Kidney capillary endothelial cell (primary cell): Measurements from ENCODE around the gene CCBE1.
"Not testable (repeated sequence)": the region's sequence is repeated elsewhere in the genome, so short reads cannot be mapped to it uniquely, and the experiment has no call there.

Experiments
- DNase-seq: peaks from one replicate; pipeline ENCODE4 v3.0.0-alpha.2; 2018; ENCODE audit warnings: low spot score

The CCBE1 gene

DNA sequence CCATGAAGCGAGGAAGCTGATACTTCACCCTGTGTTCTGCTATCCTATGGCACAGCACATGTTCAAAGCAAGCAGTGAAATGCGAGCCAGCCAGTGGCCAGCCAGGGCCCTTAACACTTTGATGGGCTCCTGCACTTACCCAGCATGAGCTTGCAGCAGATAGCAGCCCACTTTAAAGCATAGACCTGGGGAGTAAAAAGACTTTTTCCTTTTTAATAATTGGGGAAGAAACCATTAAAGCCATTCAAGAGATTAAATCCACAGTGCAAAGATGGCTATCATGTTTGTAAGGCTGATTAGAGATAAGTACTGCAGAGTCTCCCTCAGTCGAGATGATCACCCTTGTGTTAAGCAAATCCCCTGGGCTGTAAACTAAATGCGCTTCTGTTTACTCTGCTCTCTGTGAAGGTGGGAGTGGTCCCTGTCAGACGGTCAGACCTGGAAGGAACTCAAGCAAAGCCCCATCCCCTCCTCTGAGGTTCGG lies 15.7 kb downstream of the CCBE1 start:
- DNase-seq = no peak

DNA sequence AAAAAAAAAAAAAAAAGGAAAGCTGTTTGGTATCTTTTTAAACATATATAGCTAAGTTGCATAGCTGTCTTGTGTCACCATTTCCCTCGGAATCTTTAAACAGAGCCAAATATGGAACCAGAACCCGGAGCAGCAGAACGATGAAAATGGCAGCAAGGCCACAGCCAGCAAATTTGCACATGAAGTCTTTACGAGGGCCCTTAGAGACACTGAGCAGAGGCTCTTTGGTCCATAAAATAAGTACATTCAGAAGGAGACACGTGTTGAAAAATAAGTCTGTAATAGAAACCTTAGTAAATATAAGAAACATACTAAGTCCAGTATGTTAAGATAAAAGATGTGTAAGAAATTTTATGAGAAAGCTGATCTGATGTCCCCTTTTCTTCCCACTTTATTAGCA lies 16.2 kb downstream of the CCBE1 start:
- DNase-seq = no peak

DNA sequence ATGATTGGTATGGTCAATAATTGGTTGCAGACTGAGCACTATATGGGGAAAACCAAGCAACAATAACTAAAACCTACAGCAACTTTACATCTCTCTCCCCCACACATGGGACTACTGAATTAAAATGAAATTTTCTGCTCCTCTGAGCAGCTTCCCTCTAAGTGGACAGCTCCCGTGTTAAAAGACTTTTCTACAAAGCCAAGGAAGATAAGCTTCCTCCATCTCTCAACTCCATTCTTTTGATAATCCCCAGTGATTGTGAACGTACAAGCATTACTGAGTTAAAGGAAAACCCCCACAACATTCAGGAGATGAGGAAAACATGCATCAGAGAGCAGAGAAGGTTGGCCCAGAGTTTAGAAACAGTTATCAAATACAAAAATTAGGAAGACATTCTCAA lies 21.9 kb downstream of the CCBE1 start:
- DNase-seq = no peak

DNA sequence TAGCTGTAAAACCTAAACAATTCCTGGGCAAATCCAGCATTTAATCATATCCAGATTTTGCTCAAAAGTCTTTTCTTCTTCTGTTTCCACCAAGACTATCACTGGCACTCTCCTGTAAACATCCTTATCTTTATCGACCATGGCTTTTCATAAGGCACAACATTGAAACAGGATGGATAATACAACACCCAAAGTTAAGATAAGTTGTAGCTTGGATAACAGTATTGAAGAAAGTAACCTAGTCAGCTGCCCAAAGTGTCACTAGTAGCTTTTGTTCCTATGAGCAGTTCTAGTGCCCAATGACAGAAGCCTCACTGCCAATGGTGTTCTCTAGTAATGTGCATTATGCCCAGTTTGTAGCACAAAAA lies 22.3 kb downstream of the CCBE1 start:
- no peak for DNase-seq

DNA sequence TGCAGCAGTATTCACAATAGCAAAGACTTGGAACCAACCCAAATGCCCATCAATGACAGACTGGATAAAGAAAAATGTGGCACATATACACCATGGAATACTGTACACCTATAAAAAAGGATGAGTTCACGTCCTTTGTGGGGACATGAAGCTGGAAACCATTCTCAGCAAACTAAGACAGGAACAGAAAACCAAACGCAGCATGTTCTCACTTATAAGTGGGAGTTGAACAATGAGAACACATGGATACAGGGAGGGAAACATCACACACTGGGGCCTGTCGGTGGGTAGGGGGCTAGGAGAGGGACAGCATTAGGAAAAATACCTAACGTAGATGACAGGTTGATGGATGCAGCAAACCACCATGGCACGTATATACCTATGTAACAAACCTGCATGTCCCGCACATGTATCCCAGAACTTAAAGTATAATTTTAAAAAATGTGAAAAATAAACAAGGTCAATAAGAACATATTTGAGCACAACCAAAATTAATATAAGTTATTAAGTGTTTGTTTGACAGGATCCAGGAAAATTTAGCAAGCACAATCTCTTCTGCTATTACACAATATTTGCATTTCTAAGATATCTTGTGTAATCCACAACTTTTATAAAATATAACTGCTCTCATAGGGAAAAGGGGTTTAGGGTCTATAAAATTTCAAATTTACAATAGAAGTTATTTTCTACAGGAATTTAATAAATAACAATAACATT lies 22.9 kb downstream of the CCBE1 start:
- DNase-seq = no peak

DNA sequence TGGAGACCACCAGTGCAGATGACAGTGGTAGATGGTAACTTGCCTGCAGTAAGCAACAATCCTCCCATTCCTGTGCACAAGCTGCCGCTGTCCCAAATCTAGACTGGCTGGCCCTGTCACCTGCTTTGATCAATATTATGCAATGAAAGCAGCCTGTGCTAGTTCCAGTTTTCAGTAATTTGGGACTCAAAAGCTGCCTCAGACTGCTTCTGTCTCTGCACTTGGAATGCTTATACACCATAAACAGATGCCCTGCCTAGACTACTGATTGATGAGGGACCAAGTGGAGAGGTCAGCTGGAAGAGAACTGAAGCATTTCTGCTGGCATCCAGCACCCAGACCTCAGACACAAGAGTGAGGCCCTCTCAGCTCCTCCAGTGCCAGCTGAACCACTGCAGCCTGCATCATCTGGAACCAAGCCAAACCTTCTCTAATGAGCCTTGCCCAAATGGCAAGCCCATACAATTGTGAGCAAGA lies 24.9 kb downstream of the CCBE1 start:
- no peak for DNase-seq

DNA sequence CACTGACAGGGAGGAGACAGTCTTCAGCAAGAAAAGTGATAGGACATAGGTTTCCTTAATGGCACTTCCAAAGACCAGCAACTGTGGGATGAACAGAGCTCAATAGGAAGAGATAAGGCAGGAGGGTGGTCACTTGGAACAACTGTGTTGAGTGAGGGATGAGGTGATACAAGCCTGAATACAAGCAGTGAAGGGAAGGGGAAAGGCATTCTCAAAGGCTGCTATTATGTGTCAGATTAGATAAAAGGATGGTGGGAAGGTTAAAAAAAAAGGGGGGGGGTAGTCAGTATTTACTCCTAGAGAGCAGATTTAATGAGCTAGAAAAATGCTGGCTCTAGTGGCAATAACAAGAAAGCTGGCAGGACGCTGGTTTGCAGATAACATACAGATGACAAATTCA lies 25.7 kb downstream of the CCBE1 start:
- DNase-seq = no peak

DNA sequence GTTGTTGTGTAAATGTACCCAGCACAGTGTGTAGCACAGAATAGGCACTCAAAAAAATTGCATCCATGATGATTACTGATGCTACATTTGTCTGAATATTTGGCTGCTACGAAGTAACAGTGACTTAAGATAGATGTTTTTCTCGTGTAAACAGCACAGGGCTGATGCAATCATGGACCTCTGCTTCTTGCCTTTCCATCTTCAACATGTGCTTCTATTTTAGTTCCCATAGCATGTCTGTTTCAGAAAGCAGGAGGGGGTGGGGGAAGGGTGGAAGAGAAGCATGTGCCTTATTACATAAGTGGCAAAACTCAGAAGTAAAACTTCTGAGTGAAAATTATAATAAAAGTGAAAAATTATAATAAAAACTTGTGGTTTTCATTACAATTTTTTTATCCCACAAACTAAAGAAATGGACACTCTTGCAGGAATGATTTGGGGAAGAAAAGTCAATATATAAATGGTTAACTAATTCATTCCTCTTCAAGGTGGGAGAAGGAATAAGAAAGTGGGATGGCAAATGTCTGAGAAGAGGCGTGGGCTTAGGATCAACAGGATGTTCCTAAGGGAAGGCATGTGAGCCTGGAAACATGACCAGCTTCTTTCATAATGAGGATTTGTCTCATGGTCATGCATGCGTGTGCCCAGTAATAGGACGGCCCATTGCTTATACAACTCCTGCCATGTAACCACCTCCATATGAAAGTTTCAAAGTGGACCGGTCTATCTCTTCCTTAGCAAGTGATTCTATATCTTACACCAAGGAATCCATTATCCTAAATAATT lies 27.2 kb downstream of the CCBE1 start:
- DNase-seq = no peak

DNA sequence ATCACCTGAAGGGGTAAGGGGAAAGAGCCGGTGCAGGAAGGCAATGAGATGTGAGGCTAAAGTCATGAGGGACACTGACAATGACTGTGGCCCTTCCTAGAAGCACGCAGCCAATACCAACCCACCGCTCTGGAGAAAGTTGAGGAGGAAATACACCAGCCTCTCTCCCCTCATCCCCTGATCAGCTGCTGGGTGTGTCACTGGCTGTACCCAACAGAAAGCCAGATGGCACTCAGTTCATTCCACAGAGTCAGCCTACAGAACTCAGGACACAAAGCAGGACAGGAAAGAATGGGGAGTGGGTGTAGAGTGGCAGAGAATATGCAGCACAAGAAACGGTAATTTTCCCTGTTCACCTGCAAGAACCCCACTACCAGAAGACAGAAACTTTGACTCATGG lies 29.7 kb downstream of the CCBE1 start:
- DNase-seq = no peak

DNA sequence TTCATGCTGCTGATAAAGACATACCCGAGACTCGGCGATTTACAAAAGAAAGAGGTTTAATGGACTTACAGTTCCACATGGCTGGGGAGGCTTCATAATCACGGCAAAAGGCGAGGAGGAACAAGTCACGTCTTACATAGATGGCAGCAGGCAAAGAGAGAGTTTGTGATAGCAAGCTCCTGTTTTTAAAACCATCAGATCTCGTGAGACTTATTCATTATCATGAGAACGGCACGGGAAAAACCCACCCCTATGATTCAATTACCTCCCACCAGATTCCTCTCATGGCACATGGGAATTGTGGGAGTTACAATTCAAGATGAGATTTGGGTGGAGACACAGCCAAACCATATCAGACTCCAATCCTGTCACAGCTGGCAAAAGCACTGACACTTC lies 31.2 kb downstream of the CCBE1 start:
- not testable (repeated sequence) for DNase-seq

DNA sequence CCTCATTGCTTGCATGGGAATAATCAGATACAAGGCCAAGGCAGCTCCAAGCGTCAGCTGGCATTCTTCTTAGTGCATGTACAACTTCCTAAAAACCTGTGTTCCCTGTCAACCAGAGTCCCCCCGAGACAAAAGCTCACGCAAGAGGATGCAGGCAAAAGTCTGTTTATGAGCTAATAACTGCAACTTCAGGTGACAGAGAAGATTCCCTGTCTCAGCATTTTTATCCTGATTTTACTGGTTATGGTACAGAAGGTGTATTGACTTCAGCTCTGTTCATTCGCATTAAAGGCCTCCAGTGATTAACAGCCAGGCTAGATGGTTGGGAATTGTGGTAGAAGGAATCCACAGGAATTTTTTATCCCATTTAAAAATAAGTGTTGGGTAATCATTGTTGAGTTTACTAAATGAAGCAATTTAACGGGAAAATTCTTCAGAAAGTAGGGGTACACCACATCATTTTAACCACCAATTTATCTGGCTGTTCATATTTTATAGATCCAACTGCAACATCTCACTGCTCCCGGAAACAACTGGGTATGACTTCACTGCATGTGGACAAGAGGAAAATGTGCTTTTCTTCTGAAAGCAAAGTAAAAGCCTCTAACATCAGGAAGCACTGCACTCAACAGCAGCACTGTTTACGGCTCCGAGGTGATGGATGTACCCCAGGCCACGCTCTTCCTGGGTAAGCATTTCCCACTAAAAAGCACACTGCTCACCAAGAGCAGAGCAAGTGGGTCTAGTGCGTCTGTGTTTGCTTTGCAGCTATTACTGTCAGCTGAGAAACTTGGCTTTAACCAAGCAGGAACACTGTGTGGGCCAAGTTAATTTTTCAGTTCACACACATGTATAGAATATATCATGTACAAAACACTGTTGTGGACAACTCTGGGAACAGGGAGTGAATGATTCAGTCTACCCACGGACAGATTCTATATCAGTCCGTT lies 31.9 kb downstream of the CCBE1 start:
- DNase-seq = no peak

DNA sequence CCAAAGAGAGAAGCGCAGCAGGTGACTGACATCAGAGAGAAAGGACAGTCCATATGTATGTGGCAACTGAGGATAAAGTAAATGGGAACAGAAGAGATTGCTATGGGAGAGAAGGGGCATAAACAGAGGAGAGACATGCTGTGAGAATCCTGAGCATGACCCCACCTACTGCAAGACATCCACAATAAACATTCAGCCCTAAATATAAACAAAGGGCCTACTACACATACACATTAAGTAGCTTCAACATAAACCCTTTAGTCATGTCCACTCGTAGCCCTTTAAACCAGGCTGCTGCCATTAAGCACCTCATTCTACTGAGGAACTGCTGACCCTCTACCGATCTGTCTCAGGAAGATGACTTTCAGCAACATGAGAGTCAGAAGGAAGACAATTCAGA lies 32.9 kb downstream of the CCBE1 start:
- no peak for DNase-seq

DNA sequence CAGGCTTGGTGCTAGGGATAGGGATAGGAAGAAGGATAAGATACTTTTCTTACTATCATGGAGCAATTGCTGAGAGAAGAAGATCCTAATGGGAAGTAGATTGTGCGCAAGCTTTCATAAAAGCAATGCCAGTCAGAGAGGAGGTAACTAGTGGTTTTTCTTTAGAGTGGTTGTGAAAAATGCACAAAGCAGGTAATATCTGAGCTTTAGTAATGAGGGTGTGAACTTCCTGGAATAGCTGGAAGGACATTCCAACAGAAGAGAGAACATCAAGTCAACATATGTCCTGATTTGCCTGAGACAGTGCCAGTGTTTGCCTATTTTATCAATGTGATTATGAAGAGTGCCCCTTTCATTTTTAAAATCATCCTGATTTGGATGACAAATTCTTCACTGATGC lies 34.1 kb downstream of the CCBE1 start:
- DNase-seq = no peak

DNA sequence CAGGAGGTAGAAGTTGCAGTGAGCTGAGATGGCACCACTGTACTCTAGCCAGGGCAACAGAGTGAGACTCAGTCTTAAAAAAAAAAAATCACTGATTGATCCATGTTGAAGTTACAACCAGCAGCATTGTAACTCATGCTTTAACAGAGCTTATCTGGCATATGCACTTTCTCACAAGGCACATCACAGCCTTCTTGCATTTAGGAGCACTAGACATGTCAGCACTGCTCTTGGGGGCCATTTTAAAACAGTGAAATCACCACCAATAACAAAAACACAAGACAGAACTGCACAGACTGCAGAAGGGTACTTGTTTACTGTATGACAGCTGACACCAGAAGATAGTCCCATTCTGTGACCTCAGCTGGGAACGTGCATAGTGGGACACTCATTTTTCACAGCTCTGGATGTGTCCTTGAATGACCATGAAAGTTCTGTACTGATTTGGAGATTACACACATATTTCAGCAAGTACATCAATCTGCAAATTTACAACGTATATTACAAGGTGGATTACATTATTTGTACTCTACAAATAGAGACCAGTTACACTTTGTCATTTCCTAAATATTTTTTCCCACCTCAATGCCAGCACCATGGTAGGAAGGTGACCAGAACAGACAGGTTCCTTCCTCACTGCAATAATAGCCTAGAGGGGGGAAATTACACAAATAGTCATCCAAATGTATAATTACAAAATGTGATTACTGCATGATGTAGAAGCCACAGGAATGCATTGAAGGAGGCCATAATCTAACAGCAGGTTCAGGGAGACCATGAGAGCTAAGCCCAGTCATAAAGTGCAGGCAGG lies 35.1 kb downstream of the CCBE1 start:
- DNase-seq = no peak

DNA sequence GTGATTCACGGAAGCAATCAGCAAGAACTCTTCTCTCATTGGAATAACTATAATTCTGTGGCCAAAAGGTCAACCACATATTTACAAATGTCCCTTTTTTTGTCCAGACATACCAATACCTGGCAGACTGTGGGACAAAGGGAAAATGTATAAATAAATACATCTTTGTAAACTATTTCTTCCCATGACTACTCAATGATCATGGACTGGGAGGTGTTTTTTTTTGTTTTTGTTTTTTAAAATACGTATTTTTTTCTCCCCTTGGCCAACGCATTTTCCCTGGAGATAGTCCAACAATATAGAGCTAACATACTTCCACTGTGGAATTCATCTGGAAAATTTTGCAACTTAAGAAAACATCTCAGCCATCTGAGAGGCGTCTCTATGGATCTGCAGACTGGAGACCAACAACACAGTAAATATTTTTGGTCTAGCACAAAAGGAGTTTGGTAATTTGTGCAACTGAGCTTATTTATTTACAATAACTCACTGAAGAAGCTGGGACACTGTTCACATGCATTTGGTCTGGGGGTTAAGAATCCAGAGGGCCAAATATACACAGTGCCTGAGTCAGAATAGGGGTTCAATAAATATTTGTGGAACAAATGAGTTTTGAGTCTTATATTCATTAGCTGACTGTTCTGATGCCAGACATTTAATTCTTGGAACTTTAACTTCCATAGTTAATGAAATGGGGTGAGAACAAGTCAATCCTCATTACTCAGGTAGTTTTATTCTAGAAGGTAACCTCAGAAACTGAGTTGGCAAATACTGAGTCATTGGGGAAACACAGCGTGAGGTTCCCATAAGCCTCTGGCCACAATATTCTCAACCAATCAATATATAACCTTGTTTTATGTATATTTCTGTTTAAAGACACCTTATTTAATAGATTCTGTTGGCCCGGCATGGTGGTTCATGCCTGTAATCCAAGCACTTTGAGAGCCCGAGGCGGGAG lies 36.2 kb downstream of the CCBE1 start:
- no peak for DNase-seq

DNA sequence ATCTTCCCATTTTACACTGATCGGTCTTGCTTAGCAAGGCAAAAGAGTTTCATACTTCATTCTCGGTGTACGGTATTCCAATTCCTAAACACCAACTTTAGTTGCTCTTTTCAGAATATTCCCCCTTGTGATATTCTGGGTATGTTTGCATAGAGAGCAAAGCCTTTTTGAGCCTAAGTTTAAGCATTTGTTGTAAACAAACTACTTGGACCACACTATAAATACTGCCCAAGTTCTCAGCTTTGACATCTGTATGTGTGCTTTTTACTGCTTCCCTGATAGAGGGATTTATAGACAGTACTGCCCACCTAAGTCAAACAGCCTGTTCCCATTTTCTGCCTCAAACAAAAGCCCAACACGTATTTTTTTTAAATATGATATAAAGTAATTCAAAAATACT lies 36.9 kb downstream of the CCBE1 start:
- no peak for DNase-seq

DNA sequence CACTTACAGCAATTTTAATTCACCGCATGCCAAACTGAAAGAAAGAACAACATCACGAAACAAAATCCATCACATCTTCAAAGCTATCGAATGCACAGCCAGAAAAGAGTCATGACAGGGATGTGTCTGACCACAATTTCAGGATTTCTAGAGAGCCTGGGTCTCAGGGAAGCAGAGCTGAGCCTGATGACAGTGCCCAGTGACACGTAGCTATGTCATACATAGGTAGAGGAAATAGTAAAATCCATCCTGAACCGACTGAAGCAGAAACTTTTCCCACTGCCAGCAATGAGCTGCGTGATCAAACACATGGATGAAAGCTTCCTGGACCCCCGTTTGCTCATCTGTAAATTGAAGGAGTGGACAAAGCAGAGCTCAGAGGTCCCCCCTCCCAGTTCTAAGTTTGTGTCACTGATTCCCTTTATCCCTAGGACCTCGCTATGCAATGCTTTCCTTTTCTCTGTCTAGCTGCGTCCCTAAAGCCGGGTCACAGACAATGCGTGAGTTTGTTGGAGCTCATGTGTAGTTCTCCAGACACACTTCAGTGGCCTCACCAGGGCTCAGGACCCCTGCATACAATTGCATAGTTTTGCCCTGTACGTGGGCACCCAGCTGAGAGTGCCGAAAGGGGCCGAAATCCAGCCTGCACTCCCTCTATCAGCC lies 37.6 kb downstream of the CCBE1 start:
- DNase-seq = no peak

DNA sequence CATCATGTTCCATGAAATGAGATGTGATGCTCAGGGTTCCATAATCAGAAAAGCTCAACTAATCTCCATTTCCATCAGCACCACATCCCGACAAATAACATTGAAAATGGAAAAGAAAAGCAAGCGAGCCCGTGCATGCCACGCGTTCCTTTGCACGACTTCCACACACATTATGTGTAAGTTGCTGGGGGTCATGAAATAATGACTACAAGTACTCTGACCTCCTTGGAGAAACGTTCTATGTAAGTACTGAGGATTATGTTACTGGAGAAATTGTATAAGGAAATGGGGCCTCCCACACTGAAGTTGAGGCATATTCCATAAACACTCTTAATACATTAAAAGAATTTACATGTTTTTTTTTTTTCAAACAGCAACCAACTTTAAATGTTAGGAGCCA lies 38.3 kb downstream of the CCBE1 start:
- DNase-seq = no peak

DNA sequence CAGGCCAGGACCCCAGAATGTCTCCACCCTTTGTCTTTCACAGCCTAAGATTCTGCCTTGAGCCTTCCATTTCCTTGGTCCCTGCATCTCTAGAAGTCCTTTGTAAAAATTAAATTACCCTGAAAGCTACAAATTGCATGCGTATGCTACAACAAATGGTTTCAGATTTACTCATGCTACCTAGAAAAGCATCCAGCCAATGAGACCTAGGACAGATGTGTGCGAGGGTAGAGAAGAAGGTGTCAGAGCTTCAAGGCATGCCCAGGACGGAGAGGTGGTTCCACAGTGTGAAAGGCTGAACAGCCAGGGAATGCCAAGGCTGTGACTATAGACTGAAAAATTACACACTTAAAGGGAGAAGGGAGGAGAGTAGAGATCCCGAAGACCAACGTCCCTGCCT lies 40.2 kb downstream of the CCBE1 start:
- DNase-seq = no peak

DNA sequence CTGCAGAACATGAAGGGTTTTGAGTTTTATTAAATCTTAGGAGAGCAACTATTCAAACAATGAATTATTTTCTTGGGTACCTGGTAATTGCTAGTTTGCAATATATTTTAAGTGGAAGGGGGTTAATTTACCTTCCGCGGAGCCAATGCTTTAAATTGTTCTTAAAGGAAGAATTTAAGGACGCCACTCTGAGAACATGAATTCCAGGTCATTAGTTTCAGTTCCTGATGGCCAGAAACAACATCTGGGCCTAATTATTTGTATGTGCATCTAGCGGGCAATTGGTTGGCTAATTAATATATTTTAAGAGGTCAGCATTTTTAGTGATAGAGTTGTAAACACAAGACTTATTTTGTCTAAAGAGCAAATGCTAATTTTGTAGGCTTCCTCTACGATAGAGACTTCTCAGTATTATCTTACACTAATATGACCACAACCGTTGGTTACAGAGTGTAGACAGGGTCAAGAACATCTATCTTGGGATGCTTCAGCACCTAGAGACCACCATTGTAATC lies 40.8 kb downstream of the CCBE1 start:
- no peak for DNase-seq
